Upper lobe of left lung (tissue), 4 donors: ENCODE measurements around the gene FHIT.

Source experiments
- POLR2A ChIP-seq, 4 donors: fragments of 450-650 bp; IDR thresholded peaks; one replicate each; pipeline ENCODE4 v1.5.1; 2016 to 2017; ENCODE audit warnings: antibody characterized with exemption in 4 of 4, mild to moderate bottlenecking in 2 of 4
- POLR2AphosphoS5 ChIP-seq, 2 donors: sonication (generic); formaldehyde crosslinking; IDR thresholded peaks; one replicate each; pipeline ENCODE4 v1.5.1; 2017; ENCODE audit warnings: antibody characterized with exemption in 2 of 2

- TF ChIP-seq POLR2A (IDR thresholded peaks at IDR 0.05), result no peak
- TF ChIP-seq POLR2AphosphoS5 (IDR thresholded peaks at IDR 0.05), result no peak
These were observed 1461.0 kb downstream of the FHIT start for GRCh38 chr3:59790241-59790640.
